Measurements from ENCODE around the gene SEC24A. TPM values are rescaled to one million over a fixed set of nuclear protein-coding genes. Genes with fewer than 3 reads are reported as not detected.
"Not testable (repeated sequence)": the region's sequence is repeated elsewhere in the genome, so short reads cannot be mapped to it uniquely, and the experiment has no call there.

The SEC24A gene
- total RNA-seq, 2 experiments from 2014 or later: 29.3 to 30.5 TPM

- intact Hi-C loops (cut with micrococcal nuclease): no loop called here
- ChIA-PET POLR2A (no interaction called here), CTCF (no interaction called here)
- no peak for DNase-seq
- no peak for TF ChIP-seq CTCF (IDR thresholded peaks at IDR 0.05)
- H3K27ac Mint-ChIP-seq: no peak overlapping the region
- no peaks in the 10 kb centered on the region for H3K27me3 Mint-ChIP-seq
- H3K4me1 Mint-ChIP-seq (ENCODE audit: low read depth): no peaks in the 10 kb centered on the region
- no peak overlapping the region for H3K4me3 Mint-ChIP-seq
- H3K9me3 Mint-ChIP-seq: no peaks in the 10 kb centered on the region
- peaks cover 35% of the 10 kb centered on the region for H3K36me3 Mint-ChIP-seq (ENCODE audit: low read depth)
- ATAC-seq: no peak
These were observed 44.1 kb downstream of the SEC24A start for GRCh38 chr5:134692722-134693121.

- ChIA-PET CTCF (interaction anchor here (1.1 kb wide), 1 partner anchor 121 kb away, joined by 3 read pairs; no protein-coding TSS in a partner anchor), POLR2A (no interaction called here)
- Mint-ChIP-seq H3K36me3 (ENCODE audit: low read depth) (peaks cover 24% of the 10 kb centered on the region), H3K4me3 (no peak overlapping the region), H3K4me1 (ENCODE audit: low read depth) (no peaks in the 10 kb centered on the region), H3K9me3 (no peaks in the 10 kb centered on the region), H3K27ac (no peak overlapping the region), H3K27me3 (no peaks in the 10 kb centered on the region)
- ATAC-seq: no peak
- DNase-seq: no peak
- no peak for TF ChIP-seq CTCF (IDR thresholded peaks at IDR 0.05)
- intact Hi-C loops (cut with micrococcal nuclease): no loop called here
These were observed 59.7 kb downstream of the SEC24A start for GRCh38 chr5:134708301-134708700.

- POLR2A ChIA-PET: no interaction called here
- no peaks in the 10 kb centered on the region for H3K9me3 Mint-ChIP-seq
- H3K27me3 Mint-ChIP-seq: no peaks in the 10 kb centered on the region
- H3K4me1 Mint-ChIP-seq (ENCODE audit: low read depth): no peaks in the 10 kb centered on the region
- CTCF ChIA-PET: no interaction called here
- DNase-seq (no peak), ATAC-seq (no peak)
- H3K36me3 Mint-ChIP-seq (ENCODE audit: low read depth): peaks cover 28% of the 10 kb centered on the region
- H3K27ac Mint-ChIP-seq: no peak overlapping the region
- intact Hi-C loops (cut with micrococcal nuclease): no loop called here
- H3K4me3 Mint-ChIP-seq: no peak overlapping the region
- TF ChIP-seq CTCF (IDR thresholded peaks at IDR 0.05): no peak
These were observed 65.5 kb downstream of the SEC24A start for GRCh38 chr5:134714120-134714519.

- intact Hi-C loops (cut with micrococcal nuclease): no loop called here
- no peak for DNase-seq
- ChIA-PET POLR2A (no interaction called here), CTCF (no interaction called here)
- ATAC-seq: no peak
- no peaks in the 10 kb centered on the region for H3K9me3 Mint-ChIP-seq
- H3K36me3 Mint-ChIP-seq (ENCODE audit: low read depth): peaks cover 28% of the 10 kb centered on the region
- TF ChIP-seq CTCF (IDR thresholded peaks at IDR 0.05): no peak
- H3K4me1 Mint-ChIP-seq (ENCODE audit: low read depth): no peaks in the 10 kb centered on the region
- H3K27me3 Mint-ChIP-seq: no peaks in the 10 kb centered on the region
- H3K27ac Mint-ChIP-seq: no peak overlapping the region
- no peak overlapping the region for H3K4me3 Mint-ChIP-seq
These were observed 66.0 kb downstream of the SEC24A start for GRCh38 chr5:134714541-134714940.

GRCh38 chr5:134715466-134715865 is 66.9 kb downstream of the SEC24A start:
- intact Hi-C loops (cut with micrococcal nuclease); CTCF ChIA-PET; H3K27ac Mint-ChIP-seq; ATAC-seq; POLR2A ChIA-PET; DNase-seq; H3K27me3 Mint-ChIP-seq; H3K4me3 Mint-ChIP-seq; H3K9me3 Mint-ChIP-seq; H3K4me1 Mint-ChIP-seq (ENCODE audit: low read depth): not testable (repeated sequence)
- peaks cover 30% of the 10 kb centered on the region for H3K36me3 Mint-ChIP-seq (ENCODE audit: low read depth)

- DNase-seq (no peak), ATAC-seq (no peak)
- Mint-ChIP-seq H3K36me3 (ENCODE audit: low read depth) (peaks cover 9% of the 10 kb centered on the region), H3K4me1 (ENCODE audit: low read depth) (no peaks in the 10 kb centered on the region), H3K4me3 (no peak overlapping the region), H3K27ac (no peak overlapping the region), H3K27me3 (no peaks in the 10 kb centered on the region), H3K9me3 (no peaks in the 10 kb centered on the region)
- intact Hi-C loops (cut with micrococcal nuclease): no loop called here
- TF ChIP-seq CTCF (IDR thresholded peaks at IDR 0.05): no peak
- POLR2A ChIA-PET: interaction anchor here (1.5 kb wide), 1 partner anchor 14 kb away, joined by 4 read pairs; the partner anchor contains the start of gene CAMLG
- CTCF ChIA-PET: interaction anchor here (1.3 kb wide), 1 partner anchor 23 kb away, joined by 3 read pairs; no protein-coding TSS in a partner anchor
These were observed 76.3 kb downstream of the SEC24A start for GRCh38 chr5:134724872-134725271.
